HG03135 (cell line): ENCODE data around the gene SPDYE4.

Experiments
- ATAC-seq: cut with Tn5 transposase; IDR thresholded peaks from one replicate; pipeline ENCODE4 v1.9.1; 2021; ENCODE audit warnings: mild to moderate bottlenecking, moderate library complexity; ENCODE audit not compliant: unreplicated experiment

SPDYE4 gene

DNA sequence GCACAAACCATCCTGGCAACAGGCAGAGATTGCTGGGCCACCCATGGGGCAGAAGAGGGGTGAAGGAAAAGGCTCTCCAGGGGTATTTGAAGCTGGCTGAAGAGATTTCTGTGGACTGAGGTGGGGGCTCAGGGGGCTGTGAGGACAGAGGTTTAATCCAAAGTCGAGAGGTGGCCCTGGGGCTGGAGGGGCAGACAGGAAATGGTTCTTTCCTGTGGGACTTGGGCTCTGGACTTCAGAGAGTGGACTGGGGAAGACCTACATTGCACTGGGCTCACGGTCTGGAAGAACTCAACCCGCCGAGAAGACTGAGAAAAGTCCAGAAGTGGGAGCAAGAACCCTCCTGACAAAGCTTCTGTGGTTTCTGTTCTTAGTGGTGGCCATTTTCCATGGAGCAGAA lies 16.6 kb downstream of the SPDYE4 start:
- ATAC-seq, result no peak

DNA sequence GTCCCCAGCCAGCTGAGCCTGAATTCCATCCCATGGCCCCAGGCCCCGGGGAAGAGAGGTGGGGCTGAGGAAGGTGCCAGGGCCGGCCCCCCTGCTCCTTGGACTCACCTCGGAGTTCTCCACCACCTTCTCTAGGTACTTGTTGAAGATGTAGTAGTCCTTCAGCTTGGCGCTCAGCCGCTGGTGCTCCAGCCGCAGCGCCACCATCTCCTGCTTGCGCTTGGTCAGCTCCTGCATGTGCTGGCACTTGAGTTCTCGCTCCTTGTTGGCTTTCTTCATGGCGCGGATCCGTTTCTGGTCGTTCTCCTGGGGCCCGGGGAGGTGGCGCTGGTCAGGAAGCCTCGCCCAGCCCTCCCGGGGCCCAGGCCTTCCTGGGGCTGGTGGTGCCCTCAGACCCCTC lies 17.0 kb downstream of the SPDYE4 start:
- ATAC-seq, result no peak

DNA sequence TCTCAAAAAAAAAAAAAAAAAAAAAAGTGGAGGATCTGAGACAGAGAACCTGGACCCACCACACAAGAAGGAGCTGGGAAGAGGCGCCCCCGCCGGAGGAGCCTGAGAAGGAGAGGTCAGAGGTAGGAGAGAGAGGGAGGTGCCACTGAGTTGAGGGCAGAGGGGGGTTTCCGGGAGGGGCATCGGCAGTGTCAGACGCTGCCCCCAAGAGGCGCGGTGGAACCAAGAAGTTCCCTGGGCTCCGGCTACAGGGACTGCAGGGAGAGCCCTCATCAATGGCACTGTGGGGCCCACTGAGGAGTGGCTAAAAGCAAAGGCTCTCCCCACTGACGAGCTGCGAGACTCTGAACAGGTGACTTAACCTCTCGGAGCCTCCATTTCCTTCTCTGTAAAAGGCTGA lies 17.9 kb downstream of the SPDYE4 start:
- ATAC-seq, result no peak

DNA sequence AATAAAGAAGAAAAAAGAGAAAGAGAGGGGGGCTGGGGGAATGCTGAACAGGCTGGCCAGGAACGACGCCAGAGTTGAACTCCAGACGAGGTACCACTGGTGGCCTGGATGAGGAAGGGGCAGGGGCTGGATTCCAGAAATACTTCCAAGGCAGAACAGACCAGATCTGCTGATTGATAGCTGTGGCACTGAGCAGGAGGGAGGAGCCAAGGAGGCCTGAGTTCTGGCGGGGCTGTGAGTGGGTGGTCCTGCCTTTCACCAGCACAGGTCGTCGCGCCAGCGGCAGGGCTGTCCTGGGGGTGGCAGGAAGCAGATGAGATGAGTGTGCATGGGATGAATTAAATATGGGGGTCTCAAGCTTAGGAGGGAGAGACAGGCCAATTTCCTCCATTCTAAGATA lies 19.2 kb downstream of the SPDYE4 start:
- no peak for ATAC-seq

DNA sequence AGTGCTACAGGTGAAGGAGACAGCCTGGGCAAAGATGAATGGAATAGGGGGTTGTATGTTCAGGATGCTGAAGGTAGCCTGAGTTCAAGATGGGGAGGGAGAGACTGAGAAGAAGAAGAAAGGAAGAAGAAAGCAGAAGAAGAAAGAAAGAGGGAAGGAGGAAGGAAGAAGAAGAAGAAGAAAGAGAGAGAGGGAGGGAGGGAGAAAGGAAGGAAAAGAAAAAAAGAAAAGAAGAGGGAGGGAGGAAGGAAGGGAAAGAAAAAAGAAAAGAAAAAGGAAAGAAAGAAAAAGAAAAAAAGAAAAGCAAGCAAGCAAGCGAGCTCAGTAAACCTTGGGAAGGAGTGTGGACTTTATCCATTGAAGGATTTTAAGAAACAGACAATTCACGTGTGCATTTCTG lies 21.6 kb downstream of the SPDYE4 start:
- ATAC-seq, result no peak

DNA sequence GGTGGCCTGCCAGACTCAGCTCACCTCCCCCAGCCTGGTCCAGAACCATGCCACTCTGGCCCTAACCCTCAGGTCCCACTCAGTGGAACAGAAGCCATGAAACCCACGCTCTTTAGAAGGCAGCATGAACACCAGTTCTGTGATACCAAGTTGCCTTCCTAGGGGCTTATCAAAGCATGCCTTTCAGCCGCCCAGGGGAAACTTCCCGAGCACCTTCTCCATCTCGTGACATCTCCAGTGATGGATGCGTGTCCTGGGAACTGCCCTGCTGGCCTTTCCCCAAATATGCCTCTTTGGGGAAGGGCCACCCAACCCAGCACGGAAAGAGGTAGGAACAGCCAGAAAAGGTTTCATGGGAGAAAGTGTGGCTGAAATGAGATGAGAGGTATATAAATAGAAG lies 22.0 kb downstream of the SPDYE4 start:
- ATAC-seq, result no peak

DNA sequence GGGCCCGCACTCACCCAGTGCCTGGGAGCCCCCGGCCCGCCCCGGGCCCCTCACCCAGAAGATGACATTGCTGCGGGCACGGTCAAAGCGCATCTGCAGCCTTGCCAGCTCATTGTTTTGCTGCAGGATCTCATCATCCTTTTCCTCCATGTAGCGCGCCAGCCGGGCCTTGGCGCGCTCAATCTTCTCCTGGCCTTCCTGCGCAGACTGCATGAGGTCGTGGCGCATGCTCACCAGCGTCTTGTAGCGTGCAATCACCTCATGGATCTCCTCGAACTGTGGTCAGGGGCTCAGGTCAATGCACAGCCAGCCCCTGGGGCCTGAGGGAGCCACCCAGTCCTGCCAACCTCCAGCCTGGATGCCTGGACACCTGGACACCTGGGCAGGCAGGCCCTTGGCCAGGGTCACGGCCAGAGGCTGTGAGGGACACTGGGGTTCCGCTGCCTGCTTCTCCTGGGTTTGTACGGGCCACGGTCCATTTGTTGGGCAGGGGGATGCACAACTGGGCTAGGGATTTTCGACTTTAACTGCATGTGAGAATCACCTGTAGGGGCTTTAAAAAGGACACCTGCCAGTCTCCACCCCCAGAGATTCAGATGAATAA lies 22.9 kb downstream of the SPDYE4 start:
- ATAC-seq, result no peak

DNA sequence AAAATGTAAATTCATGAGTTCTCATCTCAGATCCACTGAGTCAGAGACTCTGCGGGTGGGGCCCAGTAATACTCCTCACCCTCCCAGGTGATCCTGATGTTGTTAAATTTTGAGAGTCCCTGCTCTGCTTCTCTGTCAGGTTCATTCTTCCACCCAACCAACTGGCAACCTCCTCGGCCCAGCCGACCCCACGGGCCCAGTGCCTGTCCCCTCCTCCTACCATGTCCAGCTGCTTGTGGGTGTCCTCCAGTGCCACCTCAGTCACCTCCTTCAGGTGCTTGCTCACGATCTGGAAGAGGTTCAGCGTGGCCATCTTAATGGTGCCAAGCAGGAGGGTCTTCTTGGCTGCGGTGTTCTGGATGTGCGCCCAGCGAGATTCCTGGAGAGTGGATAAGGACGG lies 23.5 kb downstream of the SPDYE4 start:
- no peak for ATAC-seq

DNA sequence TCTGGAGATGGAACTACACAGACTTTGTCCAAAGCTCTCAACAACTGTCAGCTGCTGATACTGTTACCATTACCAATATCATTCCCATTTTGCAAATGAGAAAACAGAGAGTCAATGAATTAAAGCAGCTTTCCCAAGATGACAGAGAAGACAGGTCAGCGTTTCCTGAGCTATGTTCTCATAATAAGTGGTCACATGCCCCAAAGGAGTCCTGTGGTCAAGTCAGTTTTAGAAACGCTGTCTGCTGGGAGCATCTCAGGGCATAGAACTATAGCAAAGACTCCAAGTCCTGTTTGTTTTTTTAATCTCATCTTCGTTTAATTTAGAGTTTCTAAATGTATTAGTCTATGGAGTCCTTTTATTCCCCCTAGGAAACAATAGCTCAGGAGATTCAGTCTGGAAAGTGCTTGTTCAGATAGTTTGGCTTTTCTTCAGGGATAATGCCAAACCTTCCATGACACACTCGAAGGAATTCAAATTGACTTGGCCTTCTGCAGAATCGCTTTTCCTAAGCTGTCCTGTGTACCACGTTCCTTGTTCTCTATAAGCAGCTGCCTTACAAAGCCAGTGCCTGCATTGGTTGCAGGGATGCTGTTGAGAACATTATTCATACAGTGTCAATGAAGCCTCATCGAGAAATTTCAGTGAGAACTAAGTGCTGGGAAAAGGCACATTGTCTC lies 25.8 kb downstream of the SPDYE4 start:
- ATAC-seq, result no peak

DNA sequence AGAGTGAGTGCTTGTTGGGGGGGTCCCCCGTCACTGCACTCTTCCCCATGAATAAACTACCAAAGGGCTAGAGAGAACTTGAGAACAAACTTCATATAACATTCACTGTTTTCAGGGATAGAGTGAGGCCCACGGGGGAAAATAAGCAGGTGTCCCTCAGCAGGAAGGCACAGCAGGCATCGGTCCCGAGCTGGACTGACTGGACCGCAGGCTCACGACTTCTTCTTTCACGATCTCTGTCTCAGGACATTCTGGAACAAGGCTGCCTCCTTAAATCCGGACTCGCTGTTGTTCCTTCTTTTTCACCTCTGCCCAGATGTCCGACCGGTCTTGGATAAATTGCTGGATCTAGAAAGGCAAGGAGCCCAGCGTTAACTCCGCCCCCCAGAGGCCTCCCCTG lies 28.5 kb downstream of the SPDYE4 start:
- ATAC-seq, result no peak

DNA sequence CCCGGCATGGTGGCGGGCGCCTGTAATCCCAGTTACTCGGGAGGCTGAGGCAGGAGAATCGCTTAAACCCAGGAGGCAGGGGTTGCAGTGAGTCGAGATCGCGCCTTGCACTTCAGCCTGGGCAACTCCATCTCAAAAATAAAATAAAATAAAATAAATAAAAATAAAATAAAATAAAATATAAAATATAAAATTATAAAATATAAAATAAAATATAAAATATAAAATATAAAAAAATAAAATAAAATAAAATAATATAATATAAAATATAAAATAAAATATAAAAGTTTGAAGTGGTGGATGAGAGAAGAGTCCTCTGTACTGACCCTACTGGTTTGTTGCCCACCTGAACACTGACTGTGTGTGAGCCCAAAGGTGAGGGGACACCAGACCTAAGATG lies 28.9 kb downstream of the SPDYE4 start:
- ATAC-seq, result no peak

DNA sequence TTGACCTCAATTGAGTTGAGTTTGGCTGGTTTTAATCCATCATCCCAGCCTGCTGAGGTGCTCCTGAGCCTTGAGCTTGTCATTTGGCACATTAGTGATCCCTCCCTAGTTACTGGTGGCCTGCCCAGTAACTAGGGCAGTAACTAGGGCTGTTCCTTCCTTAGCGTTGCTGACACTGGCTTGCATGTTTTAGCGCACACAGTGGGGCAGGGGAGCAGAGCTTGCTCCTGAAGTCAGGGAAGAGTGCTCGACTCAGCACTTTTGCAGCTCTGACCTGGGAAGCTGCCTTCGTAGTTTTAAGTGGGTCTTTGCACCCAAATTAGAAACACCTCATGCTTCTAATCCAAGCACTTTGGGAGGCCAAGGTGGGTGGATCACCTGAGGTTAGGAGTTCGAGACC lies 29.4 kb downstream of the SPDYE4 start:
- ATAC-seq, result no peak

DNA sequence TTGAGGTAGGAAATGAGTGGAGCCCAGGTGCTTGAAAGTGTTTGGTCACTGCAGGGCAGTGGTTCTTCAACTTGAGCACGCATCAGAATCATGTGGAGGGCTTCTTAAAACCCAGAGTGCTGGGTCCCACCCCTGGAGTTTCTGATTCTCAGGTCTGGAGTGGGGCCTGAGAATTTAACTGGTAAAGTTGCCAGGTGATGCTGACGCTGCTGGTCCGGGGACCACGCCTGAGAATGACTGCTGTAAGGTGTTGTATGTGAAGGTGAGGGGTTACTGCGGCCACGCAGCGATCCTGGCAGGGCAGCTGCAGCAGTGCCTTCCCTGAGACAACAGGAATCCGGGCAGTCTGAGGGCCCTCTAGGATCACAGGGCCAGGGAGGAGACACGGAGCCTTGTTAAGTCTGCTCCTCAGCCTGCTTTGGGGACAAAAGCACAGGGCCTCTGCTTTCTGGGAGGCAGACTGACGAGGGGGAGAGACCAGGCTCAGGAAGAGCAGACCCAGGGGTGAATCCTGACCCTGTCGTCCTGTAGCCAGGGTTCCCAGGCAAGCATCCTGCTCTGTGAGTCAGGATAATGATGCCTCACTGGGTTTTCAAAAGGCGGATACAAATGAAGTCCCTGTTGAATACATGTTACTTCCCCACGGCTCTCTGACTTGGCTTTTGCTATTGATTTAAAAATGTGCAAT lies 30.0 kb downstream of the SPDYE4 start:
- ATAC-seq, result no peak

DNA sequence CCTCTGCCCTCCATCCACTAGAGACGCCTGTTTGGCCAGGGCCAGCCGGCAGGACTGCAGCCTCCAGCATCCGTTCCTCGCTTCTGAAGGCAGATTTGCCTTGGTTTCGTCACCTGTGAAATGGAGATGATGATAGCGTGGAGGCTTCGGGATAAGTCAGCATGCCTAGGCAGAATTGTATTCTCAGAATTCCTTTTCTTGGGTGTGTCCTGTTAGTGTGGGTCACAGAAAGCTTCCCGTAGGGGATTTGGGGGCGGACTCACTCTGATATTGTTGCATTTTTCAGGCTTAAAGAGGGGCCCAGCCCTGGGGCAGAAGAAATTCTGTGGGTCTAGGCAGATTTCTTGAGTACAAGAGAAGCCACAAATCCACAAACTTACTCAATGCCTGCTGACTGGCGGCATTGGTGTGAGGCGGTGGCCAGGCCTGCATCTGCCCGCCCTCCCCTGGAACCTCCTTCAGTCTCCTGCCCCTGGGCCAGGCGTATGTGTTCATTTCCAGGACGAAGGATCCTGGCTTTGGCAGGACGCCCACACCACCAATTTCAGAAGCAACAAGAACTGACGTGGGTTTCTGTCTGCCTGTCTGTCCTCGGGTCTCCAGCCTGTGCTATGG lies 31.3 kb downstream of the SPDYE4 start:
- ATAC-seq, result no peak

DNA sequence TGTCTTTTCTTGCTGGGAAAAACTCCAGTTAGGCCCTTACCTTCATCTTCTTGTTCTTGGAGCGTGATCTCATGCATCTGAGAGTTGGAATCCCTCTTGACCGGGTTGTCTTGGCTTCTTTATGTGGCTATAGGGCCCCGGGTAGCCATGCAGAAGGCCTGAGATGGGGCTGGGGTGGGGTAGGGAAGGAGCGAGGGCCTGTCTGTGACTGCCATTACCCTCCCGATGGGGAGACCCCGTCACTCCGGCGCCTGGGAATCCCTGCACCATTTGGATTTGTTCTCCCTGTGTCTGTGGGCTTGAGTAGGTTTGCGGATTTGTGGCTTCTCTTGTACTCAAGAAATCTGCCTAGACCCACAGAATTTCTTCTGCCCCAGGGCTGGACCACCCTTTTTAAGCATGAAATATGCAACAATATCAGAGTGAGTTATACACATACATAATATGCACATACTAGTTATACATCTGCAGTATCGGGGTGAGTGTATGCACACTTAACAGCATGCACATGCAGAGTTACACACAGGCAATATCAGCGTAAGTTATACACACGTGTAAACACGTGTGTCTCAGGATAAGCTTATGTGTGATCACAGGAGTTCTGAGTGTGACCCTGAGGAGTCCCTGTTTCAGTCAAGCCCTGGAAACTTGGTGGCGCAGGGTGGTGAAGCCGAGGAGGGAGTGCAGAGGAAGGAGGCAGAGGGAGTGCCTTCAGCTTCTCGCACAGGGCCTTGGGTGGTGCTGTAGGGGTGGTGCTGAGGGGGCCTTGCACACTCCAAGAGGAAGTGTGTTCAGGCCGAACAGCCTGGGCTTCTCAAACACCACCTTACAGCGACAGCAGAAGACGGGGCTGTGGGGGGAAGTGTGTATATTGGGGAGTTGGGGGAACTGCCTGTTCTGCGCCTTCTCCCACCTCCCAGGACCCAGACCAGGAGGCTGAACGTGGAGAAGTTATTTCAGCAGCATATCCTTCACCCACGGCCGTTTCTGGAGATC lies 32.2 kb downstream of the SPDYE4 start:
- ATAC-seq, result no peak

DNA sequence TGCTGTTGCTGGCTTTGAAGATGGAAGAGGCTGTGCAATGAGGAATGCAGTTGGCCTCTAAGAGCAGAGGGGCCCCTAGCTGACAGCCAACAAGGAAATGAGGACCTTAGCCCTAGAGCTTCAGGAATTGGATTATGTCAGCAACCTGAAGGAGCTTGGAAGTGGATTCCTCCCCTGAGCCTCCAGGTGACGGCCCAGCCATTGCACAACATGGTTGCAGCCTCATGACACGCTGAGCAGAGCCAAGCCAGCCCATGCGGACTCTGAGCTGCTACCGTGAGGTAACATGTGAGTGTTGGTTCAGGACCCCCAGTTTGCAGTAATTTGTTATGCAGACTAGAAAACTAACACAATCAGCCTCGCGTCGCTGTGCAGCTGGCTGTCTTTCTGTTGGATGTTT lies 33.9 kb downstream of the SPDYE4 start:
- ATAC-seq, result no peak

DNA sequence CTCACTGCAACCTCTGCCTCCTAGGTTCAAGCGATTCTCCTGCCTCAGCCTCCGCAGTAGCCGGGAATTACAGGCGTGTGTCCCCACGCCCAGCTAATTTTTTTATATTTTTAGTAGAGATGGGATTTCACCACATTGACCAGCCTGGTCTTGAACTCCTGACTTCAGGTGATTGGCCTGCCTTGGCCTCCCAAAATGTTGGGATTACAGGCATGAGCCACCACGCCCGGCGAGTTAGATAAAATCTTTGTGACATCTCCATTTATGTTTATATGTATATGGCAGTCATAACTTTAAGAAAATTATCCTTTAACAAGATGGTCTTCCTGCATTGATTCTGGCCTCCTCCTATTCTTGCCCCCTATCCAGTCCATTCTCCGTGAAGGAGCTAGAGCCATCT lies 37.8 kb downstream of the SPDYE4 start:
- ATAC-seq, result no peak

DNA sequence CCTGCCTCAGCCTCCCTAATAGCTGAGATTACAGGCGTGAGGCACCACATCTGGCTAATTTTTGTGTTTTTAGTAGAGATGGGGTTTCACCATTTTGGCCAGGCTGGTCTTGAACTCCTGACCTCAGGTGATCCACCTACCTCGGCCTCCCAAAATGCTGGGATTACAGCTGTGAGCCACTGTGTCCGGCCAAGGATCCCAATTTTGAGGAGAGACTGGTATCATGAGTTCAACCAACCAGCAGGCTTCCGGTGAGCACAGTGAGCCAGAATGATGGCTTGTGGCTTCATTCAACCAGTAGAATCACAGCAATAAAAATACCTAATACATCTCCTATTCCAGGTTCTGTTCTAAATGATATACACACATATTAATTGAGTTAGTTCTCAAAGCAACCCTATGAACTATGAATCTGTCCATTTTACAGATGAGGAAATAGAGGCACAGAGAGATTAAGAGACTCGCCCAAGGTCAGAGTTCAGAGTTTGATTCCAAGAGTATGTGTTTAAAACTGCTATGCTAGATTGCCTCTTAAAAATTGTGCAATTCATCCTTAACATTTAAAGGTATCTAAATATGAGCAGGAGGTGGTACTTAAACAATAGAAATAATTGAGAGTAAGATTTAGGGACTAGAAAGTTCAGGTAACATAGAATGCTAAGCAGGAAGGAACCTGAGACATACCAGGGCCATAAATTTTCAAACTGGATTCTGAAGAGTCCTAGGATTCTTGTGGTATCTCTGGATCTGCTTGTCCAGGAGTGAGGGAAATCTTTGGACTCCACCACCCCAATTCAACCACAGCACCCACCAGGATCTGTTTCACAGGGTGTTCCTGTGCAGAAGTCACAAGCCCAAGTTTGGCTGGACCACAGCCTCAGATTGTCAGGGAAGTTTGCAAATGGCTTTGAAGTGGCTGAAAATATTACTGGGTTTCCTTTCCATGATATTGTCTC lies 38.8 kb downstream of the SPDYE4 start:
- no peak for ATAC-seq

DNA sequence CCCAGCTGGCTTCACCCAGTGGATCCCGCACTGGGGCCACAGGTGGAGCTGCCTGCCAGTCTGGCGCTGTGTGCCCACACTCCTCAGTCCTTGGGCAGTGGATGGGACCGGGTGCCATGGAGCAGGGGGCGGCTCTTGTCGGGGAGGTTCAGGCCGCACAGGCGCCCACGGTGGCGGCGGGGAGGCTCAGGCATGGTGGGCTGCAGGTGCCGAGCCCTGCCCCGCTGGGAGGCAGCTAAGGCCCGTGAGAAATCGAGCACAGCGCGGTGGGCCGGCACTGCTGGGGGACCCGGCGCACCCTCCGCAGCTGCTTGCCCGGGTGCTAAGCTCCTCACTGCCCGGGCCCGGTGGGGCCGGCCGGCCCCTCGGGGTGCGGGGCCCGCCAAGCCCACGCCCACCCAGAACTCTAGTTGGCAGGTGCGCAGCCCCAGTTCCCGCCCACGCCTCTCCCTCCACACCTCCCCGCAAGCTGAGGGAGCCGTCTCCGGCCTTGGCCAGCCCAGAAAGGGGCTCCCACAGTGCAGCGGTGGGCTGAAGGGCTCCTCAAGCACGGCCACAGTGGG lies 40.3 kb downstream of the SPDYE4 start:
- no peak for ATAC-seq
